Activated CD8-positive, alpha-beta T cell treated with anti-CD3 and anti-CD28 coated beads for 36 hours (primary cell): Measurements from ENCODE around the gene CDS2. TPM values are rescaled to one million over a fixed set of nuclear protein-coding genes. Genes with fewer than 3 reads are reported as not detected.

Experiments
- ATAC-seq: fragments of 200-7000 bp; cut with Tn5 transposase; one replicate; pipeline ENCODE4 v1.10.0; 2021; ENCODE audit warnings: mild to moderate bottlenecking, moderate library complexity
- CTCF ChIA-PET: fragments of 350-600 bp; sonication (Branson Sonifier 250); formaldehyde crosslinking; loops from one replicate; lab custom pipeline; 2021; ENCODE audit warnings: antibody characterized with exemption; lab: Charles Lee
- POLR2A ChIA-PET: fragments of 350-600 bp; sonication (Branson Sonifier 250); formaldehyde crosslinking; loops from one replicate; lab custom pipeline; 2021; ENCODE audit warnings: antibody characterized with exemption; lab: Charles Lee
- DNase-seq: peaks from one replicate; pipeline ENCODE4 v3.0.0-alpha.2; 2020
- H3K27ac Mint-ChIP-seq: one replicate; pipeline ENCODE4 v1.8.0; 2021; ENCODE audit warnings: mild to moderate bottlenecking, mixed read lengths
- H3K27me3 Mint-ChIP-seq: one replicate; pipeline ENCODE4 v1.8.0; 2021; ENCODE audit warnings: mixed read lengths
- H3K36me3 Mint-ChIP-seq: one replicate; pipeline ENCODE4 v1.8.0; 2021; ENCODE audit warnings: low read depth, mixed read lengths
- H3K4me1 Mint-ChIP-seq: one replicate; pipeline ENCODE4 v1.8.0; 2021; ENCODE audit warnings: low read depth, mixed read lengths
- H3K4me3 Mint-ChIP-seq: one replicate; pipeline ENCODE4 v1.8.0; 2021; ENCODE audit warnings: mild to moderate bottlenecking, moderate library complexity, mixed read lengths
- H3K9me3 Mint-ChIP-seq: one replicate; pipeline ENCODE4 v1.8.0; 2021; ENCODE audit warnings: mixed read lengths
- CTCF ChIP-seq: fragments of 200-600 bp; IDR thresholded peaks from one replicate; pipeline ENCODE4 v1.8.0; 2022; ENCODE audit warnings: antibody characterized with exemption, mild to moderate bottlenecking
- intact Hi-C: fragments of 100-400 bp; cut with micrococcal nuclease; formaldehyde crosslinking; loops from one replicate; pipeline ENCODE4 v1.10.0; 2022
- total RNA-seq, 2 experiments: library from RNA; stranded (reverse); gene quantifications; one replicate each; pipeline ENCODE4 v1.2.3, GENCODE V29; 2021

Gene CDS2
- total RNA-seq, 2 experiments from 2014 or later, result 30.2 to 34.7 TPM

GRCh38 chr20:5214826-5215225, 88.0 kb downstream of the CDS2 start:
- no peak for ATAC-seq

DNA sequence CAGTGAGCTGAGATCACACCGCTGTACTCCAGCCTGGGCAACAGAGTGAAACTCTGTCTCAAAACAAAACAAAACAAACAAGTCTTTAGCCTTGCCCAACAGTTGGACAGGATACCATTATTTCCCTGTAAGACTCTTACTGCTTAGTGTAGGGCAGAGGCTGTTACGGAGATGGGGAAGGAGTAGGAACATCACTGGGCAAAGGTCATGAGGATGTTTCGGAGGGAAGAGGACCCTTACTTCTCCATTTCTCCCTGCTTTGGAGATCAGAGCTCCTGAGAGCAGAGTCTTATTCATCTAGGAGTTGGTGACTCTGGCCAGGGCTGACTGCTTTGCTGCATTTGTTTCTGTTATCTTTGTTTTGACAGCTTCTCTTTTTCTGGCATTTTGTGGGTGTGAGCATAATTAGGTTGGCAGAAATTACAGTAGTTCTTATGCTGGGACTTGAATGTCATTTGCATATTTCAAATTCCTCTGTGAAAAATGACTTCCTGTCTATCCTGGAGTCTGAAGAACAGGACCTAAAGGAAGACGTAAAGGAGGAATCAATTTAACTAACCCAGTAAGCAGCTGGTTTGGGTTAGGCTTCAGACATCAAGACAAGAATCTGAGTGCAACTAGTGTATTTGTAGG, 89.0 kb downstream of the CDS2 start:
- ATAC-seq, result no peak
- no peaks in the 10 kb centered on the region for H3K9me3 Mint-ChIP-seq
- H3K27ac Mint-ChIP-seq, result no peak overlapping the region
- H3K27me3 Mint-ChIP-seq, result no peaks in the 10 kb centered on the region
- no peak overlapping the region for H3K4me3 Mint-ChIP-seq
- POLR2A ChIA-PET, result interaction anchor here (1.1 kb wide), 1 partner anchor 89 kb away, joined by 3 read pairs; the partner anchor contains the start of gene CDS2
- no peaks in the 10 kb centered on the region for H3K4me1 Mint-ChIP-seq
- CTCF ChIA-PET, result interaction anchor here (0.8 to 14.2 kb wide), 5 partner anchors 6 to 37 kb away, joined by 3 to 165 read pairs (median 10); no protein-coding TSS in a partner anchor
- intact Hi-C loops, result no loop called here
- no peak for DNase-seq
- H3K36me3 Mint-ChIP-seq, result no peaks in the 10 kb centered on the region
- TF ChIP-seq CTCF, result no peak

More at GRCh38 chr20:5214826-5215225, 88.0 kb downstream of the CDS2 start:
- intact Hi-C loops, result no loop called here
- H3K27me3 Mint-ChIP-seq, result no peaks in the 10 kb centered on the region
- no peak overlapping the region for H3K27ac Mint-ChIP-seq
- no peaks in the 10 kb centered on the region for H3K9me3 Mint-ChIP-seq
- no peak for TF ChIP-seq CTCF
- ChIA-PET POLR2A (no interaction called here), CTCF (interaction anchor here (1.2 to 14.2 kb wide), 3 partner anchors 7 to 24 kb away, joined by 3 to 165 read pairs (median 10); no protein-coding TSS in a partner anchor)
- no peak overlapping the region for H3K4me3 Mint-ChIP-seq
- H3K4me1 Mint-ChIP-seq, result no peaks in the 10 kb centered on the region
- H3K36me3 Mint-ChIP-seq, result no peaks in the 10 kb centered on the region
- DNase-seq, result no peak

GRCh38 chr20:5216663-5217062, 89.9 kb downstream of the CDS2 start:
- intact Hi-C loops, result no loop called here
- no peaks in the 10 kb centered on the region for H3K27me3 Mint-ChIP-seq
- H3K9me3 Mint-ChIP-seq, result no peaks in the 10 kb centered on the region
- no peaks in the 10 kb centered on the region for H3K36me3 Mint-ChIP-seq
- H3K4me1 Mint-ChIP-seq, result no peaks in the 10 kb centered on the region
- H3K27ac Mint-ChIP-seq, result no peak overlapping the region
- ATAC-seq (no peak), DNase-seq (no peak)
- no peak overlapping the region for H3K4me3 Mint-ChIP-seq
- no peak for TF ChIP-seq CTCF
- POLR2A ChIA-PET, result no interaction called here
- CTCF ChIA-PET, result interaction anchor here (2.3 kb wide), 1 partner anchor 12 kb away, joined by 16 read pairs; no protein-coding TSS in a partner anchor

- H3K4me1 Mint-ChIP-seq, result no peaks in the 10 kb centered on the region
- ChIA-PET CTCF (interaction anchor here (2.3 kb wide), 1 partner anchor 13 kb away, joined by 16 read pairs; no protein-coding TSS in a partner anchor), POLR2A (no interaction called here)
- H3K36me3 Mint-ChIP-seq, result no peaks in the 10 kb centered on the region
- no peaks in the 10 kb centered on the region for H3K9me3 Mint-ChIP-seq
- H3K4me3 Mint-ChIP-seq, result no peak overlapping the region
- intact Hi-C loops, result no loop called here
- no peak for DNase-seq
- H3K27me3 Mint-ChIP-seq, result no peaks in the 10 kb centered on the region
- ATAC-seq, result no peak
- no peak overlapping the region for H3K27ac Mint-ChIP-seq
- no peak for TF ChIP-seq CTCF
Observed at GRCh38 chr20:5217616-5218015, 90.8 kb downstream of the CDS2 start.

DNA sequence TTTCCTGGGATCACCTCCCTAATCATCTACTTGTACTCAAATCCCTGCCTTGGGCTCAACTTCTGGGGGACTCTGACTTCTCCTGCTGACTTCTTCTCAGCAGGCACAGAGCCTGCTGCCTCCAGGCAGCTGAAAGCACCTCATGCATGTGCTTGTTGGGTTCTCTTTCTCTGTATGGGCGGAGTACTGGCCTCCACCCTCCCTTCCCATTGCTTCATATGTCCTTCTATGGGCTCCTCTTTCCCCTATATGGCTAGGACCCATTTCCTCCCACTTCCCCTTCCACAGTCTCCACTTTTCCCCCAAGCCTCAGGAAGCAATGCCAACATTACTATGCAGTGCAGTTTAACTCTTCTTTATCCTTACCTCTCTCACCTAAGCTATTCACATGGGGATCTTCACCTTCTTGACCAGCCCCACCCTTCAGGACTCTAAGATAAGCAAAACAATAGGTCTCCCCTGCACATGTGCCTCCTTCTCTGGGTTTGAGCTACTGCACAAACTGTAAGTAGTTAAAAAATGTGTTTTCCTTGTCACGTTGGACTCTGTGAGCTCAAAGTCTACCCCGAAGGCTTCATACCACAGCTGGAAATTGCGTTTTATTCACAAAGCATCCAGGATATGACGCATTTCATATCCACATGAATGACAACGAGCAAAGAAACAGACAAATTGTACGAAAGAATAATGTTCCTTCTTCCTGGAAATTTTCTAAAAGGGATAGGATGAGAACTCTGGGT, 93.7 kb downstream of the CDS2 start:
- intact Hi-C loops, result no loop called here
- DNase-seq, result no peak
- H3K9me3 Mint-ChIP-seq, result no peaks in the 10 kb centered on the region
- H3K4me3 Mint-ChIP-seq, result no peak overlapping the region
- no peaks in the 10 kb centered on the region for H3K4me1 Mint-ChIP-seq
- no peak for ATAC-seq
- no peaks in the 10 kb centered on the region for H3K27me3 Mint-ChIP-seq
- H3K36me3 Mint-ChIP-seq, result no peaks in the 10 kb centered on the region
- no peak for TF ChIP-seq CTCF
- CTCF ChIA-PET, result interaction anchor here (0.9 to 8.2 kb wide), 4 partner anchors 12 to 227 kb away, joined by 3 to 165 read pairs (median 18); no protein-coding TSS in a partner anchor
- H3K27ac Mint-ChIP-seq, result no peak overlapping the region
- POLR2A ChIA-PET, result no interaction called here
